NCI-H524 treated with DMSO at 0.1 percent for 48 hours (cell line): Measurements from ENCODE around the gene PLSCR2.
"Not testable (repeated sequence)": the region's sequence is repeated elsewhere in the genome, so short reads cannot be mapped to it uniquely, and the experiment has no call there.

Experiments used
- DNase-seq: peaks from one replicate; lab custom pipeline; 2025; lab: John Stamatoyannopoulos, UW

Gene PLSCR2

GRCh38 chr3:146416366-146416765, 53.0 kb downstream of the PLSCR2 start:
- no peak for DNase-seq

DNA sequence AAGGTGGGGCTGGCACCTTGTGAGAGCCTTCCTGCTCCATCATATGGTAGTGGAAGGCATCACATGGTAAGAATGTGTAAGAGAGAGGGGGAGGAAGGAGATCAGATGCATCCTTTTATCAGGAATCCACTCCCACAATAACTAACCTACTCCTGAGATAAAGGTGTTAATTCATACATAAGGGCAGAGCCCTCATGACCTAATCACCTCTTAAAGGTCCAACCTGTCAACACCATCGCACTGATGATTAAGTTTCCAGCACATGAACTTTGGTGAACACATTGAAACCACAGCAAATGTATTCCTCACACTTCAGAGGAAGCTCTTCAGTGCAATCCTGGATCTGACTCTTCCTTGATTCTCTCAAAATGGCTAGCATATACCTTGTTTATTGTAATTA, 55.4 kb downstream of the PLSCR2 start:
- no peak for DNase-seq

GRCh38 chr3:146412711-146413110, 56.6 kb downstream of the PLSCR2 start:
- not testable (repeated sequence) for DNase-seq

GRCh38 chr3:146407956-146408355, 61.4 kb downstream of the PLSCR2 start:
- no peak for DNase-seq

- DNase-seq = no peak
Observed at GRCh38 chr3:146404436-146404835, 64.9 kb downstream of the PLSCR2 start.

GRCh38 chr3:146403792-146404191, 65.6 kb downstream of the PLSCR2 start:
- DNase-seq = no peak

DNA sequence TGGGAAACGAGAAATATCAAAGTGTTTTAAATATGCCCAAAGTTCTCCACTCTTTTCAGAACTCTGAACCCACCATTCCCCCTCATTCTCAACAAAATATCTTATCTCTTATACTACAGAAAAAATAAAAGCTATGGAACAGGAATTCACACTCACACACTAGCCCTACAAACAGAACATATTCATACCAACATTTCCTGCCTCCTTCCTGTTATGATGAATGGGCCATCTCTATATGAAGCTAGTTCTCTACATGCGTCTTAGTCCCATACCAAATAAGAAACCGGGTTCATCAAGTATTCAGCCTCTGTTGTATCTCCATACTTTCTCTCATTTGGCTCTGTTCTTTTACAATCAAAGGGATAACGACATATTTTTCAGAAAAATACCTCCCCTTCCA, 72.6 kb downstream of the PLSCR2 start:
- no peak for DNase-seq

- no peak for DNase-seq
Observed at GRCh38 chr3:146395164-146395563, 74.2 kb downstream of the PLSCR2 start.

- no peak for DNase-seq
Observed at GRCh38 chr3:146390957-146391356, 78.4 kb downstream of the PLSCR2 start.

GRCh38 chr3:146390006-146390772, 79.2 kb downstream of the PLSCR2 start:
- no peak for DNase-seq

GRCh38 chr3:146387566-146387965, 81.8 kb downstream of the PLSCR2 start:
- DNase-seq = no peak

DNA sequence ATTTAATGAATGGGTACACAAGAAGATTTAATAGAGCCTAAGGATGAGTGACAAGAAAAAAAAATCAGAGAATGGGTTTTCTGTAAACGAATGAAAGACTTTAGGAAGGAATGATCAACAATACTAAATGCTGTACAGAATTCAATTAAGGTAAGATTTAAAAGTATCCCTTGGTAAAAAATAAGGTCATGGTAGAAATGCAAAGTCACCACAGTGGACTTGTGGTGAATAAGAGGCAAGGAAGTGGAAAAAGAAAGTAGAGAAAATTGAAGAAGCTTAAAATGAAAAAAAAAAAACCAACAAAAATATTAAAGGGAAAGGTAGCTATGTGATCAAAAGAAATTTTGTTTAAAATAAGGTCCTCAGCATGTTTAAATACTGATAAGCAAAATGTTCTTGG, 82.4 kb downstream of the PLSCR2 start:
- no peak for DNase-seq

DNA sequence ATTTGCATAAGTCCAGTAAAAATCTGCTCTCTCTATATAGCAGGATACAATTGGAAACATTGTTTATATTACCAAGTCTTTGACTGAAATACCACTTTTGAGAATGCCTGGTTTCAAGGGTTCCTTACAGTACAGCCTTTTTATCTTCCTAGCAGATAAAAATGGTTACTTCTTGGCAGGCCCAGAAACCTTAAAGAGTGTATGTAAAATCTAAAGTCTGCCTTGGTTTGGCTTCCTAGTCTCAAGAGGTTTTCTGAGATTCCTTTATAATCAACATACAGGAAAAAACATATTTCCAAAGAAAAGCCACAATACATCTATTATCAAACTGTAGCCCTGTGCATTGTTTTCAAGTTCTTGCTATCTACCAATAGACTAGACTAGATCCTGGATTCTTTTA, 84.6 kb downstream of the PLSCR2 start:
- DNase-seq = no peak
